Stimulated activated effector memory CD8-positive, alpha-beta T cell treated with anti-CD3 and anti-CD28 coated beads, Interleukin-12 subunit alpha, Interleukin-12 subunit beta, amount 100 ng/mL, for 72 hours (primary cell): Measurements from ENCODE around the gene PNPLA4.

Experiments
- ATAC-seq: fragments of 150-1000 bp; cut with Tn5 transposase; 2 replicates; pipeline ENCODE4 v1.10.0; 2021
- DNase-seq, 2 donors: peaks; one replicate each; pipeline ENCODE4 v3.0.0; 2021 to 2022; ENCODE audit warnings: low spot score in 2 of 2
- H3K27ac Mint-ChIP-seq: one replicate; pipeline ENCODE4 v1.8.0; 2022; ENCODE audit warnings: mild to moderate bottlenecking, mixed read lengths
- H3K36me3 Mint-ChIP-seq: one replicate; pipeline ENCODE4 v1.8.0; 2022; ENCODE audit warnings: mild to moderate bottlenecking, mixed read lengths
- H3K4me1 Mint-ChIP-seq: one replicate; pipeline ENCODE4 v1.8.0; 2022; ENCODE audit warnings: mixed read lengths
- H3K4me3 Mint-ChIP-seq: one replicate; pipeline ENCODE4 v1.8.0; 2022; ENCODE audit warnings: mild to moderate bottlenecking, mixed read lengths
- H3K9me3 Mint-ChIP-seq: one replicate; pipeline ENCODE4 v1.8.0; 2022; ENCODE audit warnings: mixed read lengths

The PNPLA4 gene, protein sequence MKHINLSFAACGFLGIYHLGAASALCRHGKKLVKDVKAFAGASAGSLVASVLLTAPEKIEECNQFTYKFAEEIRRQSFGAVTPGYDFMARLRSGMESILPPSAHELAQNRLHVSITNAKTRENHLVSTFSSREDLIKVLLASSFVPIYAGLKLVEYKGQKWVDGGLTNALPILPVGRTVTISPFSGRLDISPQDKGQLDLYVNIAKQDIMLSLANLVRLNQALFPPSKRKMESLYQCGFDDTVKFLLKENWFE

DNA sequence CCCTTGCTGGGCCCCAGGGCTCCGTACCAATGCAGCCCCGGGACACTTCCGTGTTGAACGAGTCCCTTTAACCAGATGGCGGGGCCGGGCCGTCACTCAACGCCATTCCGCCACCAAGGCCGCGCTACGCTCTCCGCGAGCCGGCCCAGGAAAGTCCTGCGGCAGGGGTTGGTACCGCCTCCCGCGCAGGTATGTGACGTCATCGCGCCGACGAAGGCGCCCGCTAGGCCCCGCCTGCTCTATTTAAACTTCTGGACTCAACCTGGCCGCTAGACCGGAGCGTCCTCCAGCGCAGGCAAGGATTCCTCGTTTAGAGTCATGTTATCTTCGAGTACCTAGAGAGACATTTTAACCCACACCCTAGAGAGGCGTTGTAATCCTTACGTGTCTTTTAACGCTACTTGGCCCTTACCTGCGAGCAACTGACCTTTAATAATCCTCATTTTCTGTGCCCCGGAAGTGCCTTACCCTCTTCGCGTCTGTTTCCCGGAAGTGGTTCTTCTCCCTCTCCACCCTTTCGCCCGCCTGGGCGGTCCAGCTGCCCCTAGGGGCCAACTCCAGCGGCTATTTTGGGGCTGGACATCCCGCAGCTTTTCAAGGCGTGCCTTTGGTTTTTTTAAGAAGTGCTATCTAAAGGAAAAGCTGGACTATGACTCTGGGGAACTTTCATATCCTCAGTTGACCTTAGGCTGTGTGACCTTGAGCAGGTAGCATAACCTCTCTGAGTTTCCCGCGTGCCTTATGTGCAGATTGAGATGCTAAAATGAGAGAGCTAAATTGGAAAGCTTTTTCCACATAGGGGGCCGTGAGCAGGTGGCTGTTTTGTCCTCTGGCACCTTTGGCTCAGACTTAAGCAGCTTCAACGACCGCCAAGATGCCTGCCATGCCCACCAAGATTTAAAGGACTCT lies at the start of gene PNPLA4:
Gene PNPLA4 (minus strand): TSS at position 155 of the 909 bp plus-strand sequence. CDS start 1,294 bp downstream, outside the sequence.
- Mint-ChIP-seq H3K4me1 (no peaks in the 10 kb centered on the region), H3K4me3 (peak within 1 kb of the TSS; percentile 75), H3K27ac (peak within 1 kb of the TSS; percentile 90), H3K9me3 (no peaks in the 10 kb centered on the region), H3K36me3 (peaks cover 4% of the 10 kb centered on the region)
- DNase-seq = peak; percentile 58 to 80
- ATAC-seq = peak; percentile 96

DNA sequence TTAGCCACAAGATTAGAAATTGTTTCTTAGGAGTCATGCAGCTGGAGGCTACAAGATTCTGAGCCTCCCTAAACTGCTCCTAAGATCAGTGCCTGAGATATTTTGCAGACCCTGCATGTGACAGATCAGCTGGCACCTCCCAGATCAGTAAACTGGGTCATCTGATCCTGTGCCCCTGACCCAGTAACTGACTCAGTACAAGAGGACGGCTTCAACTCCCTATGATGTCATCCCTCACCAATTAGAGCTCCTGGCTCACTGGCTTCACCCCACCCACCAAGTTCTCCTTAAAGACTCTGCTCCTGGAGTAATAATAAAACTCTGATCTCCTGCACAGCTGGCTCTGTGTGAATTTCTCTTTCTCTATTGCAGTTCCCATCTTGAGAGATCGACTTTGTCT lies 45.4 kb upstream of the PNPLA4 start:
- Mint-ChIP-seq H3K9me3 (no peaks in the 10 kb centered on the region), H3K4me1 (no peaks in the 10 kb centered on the region), H3K4me3 (no peak overlapping the region), H3K27ac (no peak overlapping the region), H3K36me3 (no peaks in the 10 kb centered on the region)
- DNase-seq (no peak), ATAC-seq (no peak)

DNA sequence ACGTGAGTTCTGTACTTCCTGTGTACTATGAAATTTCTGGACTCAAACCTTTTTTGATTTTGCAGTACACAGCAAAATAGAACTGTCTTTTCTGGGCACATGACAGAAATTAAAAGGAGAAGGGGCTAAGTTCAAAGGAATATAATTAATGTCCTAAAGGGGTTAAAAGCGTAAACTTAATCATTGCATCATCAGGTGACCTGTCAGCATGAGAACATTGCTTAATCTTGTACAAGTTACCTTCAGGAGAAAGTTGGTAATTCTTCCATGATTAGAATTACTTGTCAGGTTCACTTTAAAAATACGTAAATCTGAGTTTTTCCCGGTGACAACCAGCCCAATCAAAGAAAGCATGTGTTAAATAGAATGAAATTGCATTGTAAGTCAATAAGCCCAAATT lies 43.2 kb upstream of the PNPLA4 start:
- H3K9me3 Mint-ChIP-seq = no peaks in the 10 kb centered on the region
- H3K4me1 Mint-ChIP-seq = no peaks in the 10 kb centered on the region
- ATAC-seq = no peak
- no peaks in the 10 kb centered on the region for H3K36me3 Mint-ChIP-seq
- H3K4me3 Mint-ChIP-seq = no peak overlapping the region
- no peak overlapping the region for H3K27ac Mint-ChIP-seq
- DNase-seq = no peak

DNA sequence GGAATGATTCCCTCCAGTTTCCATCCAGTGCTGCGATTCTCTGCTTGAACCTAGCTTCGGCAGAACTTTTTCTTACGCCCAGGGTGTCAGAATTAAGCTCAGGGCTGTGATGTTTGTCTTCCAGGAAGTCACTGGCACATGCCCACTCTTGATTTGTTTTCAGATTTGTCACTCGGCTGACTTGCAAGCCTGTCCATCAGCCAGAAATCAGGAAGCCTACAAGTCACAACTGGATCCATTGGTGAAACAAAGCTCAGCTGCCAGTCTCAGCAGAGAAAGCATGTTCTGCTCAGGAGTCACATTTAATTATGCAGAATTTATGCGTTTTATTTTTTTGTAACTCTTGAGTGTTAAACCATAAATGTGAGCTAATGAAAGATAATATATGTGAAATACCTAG lies 38.2 kb upstream of the PNPLA4 start:
- no peak for ATAC-seq
- no peak overlapping the region for H3K4me3 Mint-ChIP-seq
- H3K9me3 Mint-ChIP-seq = no peaks in the 10 kb centered on the region
- H3K4me1 Mint-ChIP-seq = no peaks in the 10 kb centered on the region
- no peaks in the 10 kb centered on the region for H3K36me3 Mint-ChIP-seq
- no peak for DNase-seq
- H3K27ac Mint-ChIP-seq = no peak overlapping the region

DNA sequence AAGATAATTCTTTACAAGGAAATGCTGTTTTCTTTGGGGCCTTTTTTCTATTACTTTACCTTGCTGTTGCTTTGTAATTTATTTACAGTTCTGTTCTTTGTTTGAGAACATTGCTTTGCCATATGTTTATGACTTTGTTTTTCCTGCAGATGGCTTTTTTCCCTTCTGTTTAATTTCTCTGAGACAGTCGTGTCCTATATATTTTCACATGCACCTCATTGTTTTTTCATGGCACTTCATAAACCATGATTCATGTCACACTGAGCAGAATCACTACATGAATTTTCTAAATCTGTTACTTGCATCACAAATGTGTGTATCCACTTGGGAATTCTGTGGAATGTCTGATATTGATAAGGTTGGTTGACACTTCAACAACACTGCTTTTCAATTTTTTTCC lies 33.0 kb upstream of the PNPLA4 start:
- Mint-ChIP-seq H3K27ac (no peak overlapping the region), H3K4me1 (no peaks in the 10 kb centered on the region), H3K4me3 (no peak overlapping the region), H3K36me3 (no peaks in the 10 kb centered on the region), H3K9me3 (peaks cover 3% of the 10 kb centered on the region)
- ATAC-seq = no peak
- no peak for DNase-seq

DNA sequence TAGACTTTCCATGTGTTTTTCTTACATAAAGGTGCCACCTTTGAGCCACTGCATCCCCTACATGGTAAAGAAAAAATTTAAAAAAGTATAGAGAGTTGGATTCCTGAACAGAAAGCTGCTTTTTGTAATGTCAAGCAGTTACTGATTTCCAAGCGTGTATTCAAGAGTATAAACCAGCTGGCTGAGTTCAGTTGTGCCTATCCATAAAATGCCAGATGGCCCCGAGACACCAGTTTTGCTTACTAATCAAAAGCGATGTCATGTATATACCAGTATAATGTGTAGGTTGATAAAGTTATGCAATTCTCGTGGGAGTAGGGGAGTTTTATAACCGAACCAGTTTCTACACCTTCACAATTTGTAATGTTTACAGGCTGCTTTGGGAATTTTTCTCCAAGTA lies 26.2 kb upstream of the PNPLA4 start:
- ATAC-seq = no peak
- H3K36me3 Mint-ChIP-seq = no peaks in the 10 kb centered on the region
- no peak for DNase-seq
- H3K27ac Mint-ChIP-seq = no peak overlapping the region
- no peak overlapping the region for H3K4me3 Mint-ChIP-seq
- no peaks in the 10 kb centered on the region for H3K4me1 Mint-ChIP-seq
- H3K9me3 Mint-ChIP-seq = peaks cover 3% of the 10 kb centered on the region

DNA sequence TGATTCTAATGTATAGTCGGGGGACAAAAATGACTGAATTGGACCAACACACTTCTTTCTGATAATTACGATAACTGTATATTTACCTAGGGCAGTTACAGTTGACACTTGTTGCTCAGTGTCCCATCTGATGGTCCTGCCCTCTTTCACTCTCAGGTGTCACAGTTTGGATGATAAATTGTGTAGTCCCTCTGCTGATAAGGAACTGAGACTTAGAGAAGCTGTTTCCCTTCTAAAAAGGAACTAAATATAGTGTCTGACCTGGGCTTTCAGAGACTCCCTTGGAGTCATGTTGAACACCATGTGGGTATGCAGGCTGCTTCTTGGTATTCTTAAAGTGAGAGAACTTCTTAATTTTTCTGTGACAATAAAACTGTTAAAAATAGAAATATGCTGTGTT lies 23.7 kb upstream of the PNPLA4 start:
- no peak overlapping the region for H3K27ac Mint-ChIP-seq
- no peaks in the 10 kb centered on the region for H3K4me1 Mint-ChIP-seq
- no peaks in the 10 kb centered on the region for H3K36me3 Mint-ChIP-seq
- ATAC-seq = no peak
- H3K4me3 Mint-ChIP-seq = no peak overlapping the region
- no peaks in the 10 kb centered on the region for H3K9me3 Mint-ChIP-seq
- no peak for DNase-seq

DNA sequence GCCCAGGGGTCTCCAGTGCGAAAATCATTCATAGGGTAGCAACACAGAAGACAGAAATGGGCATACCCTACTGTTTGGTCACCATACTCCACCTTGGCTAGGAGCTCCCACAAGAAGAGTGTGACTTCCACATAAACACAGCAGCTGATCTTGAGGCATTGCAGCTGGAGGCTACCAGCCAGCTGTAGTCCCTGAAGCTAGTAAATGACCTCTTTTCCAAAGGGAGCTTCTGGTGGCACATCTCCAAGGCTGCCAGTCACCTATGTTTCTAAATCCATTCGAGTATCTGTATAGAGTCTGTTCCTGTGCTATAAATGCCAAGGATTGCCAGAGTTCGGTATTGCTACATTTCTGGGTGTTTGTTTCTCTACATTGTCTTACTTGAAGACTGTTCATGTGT lies 21.3 kb upstream of the PNPLA4 start:
- H3K36me3 Mint-ChIP-seq = no peaks in the 10 kb centered on the region
- H3K9me3 Mint-ChIP-seq = no peaks in the 10 kb centered on the region
- H3K27ac Mint-ChIP-seq = no peak overlapping the region
- no peak overlapping the region for H3K4me3 Mint-ChIP-seq
- ATAC-seq (no peak), DNase-seq (no peak)
- no peaks in the 10 kb centered on the region for H3K4me1 Mint-ChIP-seq

DNA sequence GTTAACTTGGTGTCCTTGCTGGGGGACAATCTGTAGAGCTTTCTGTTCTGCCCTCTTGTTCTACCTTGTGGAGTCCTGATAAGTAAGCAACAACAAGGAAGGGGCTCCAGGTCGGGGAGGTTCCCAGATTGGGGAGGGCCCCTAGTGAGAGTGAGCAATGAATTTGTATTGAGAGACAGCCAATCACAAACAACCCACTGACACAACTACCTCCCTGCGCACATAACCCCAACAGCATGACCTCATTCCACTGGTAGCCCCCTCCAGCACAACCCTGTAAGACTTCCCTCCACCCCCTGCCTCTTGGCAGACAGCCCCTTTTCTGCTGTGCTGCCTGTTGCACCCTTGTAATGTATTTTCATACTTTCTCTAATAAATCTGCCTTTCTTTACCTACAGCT lies 19.7 kb upstream of the PNPLA4 start:
- DNase-seq = no peak
- Mint-ChIP-seq H3K4me1 (no peaks in the 10 kb centered on the region), H3K9me3 (no peaks in the 10 kb centered on the region), H3K36me3 (no peaks in the 10 kb centered on the region), H3K27ac (no peak overlapping the region), H3K4me3 (no peak overlapping the region)
- ATAC-seq = no peak

DNA sequence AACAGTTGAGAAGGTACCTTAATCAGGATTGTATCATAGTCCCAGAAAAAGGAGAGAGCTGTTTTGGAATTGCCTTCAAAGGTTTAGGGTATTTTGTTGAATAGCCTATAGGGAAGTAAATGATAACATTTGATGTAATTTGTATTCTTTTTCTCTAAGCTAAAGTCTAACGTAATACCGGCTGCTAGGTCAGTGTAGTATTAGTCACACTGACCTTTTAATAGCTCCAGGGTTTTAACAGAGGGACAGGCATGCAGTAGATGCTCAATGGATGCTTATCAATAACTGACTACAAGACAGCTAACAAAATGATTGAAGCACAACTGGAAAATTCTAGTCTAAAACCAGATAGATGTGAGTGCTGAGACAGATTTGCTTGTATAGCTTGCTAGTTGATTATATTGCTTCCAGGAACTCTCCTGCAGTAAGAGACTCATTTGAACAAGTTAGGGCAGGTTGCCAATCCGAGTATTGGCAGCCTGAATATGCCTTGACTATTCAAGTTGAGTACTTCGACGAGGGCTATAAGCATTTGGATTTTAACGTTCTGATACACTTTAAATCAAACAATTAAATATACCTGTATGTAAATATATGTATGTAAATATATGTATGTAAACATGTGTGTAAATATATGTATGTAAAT lies 16.5 kb upstream of the PNPLA4 start:
- no peak for DNase-seq
- Mint-ChIP-seq H3K4me1 (no peaks in the 10 kb centered on the region), H3K9me3 (no peaks in the 10 kb centered on the region), H3K36me3 (no peaks in the 10 kb centered on the region), H3K4me3 (no peak overlapping the region), H3K27ac (no peak overlapping the region)
- no peak for ATAC-seq

DNA sequence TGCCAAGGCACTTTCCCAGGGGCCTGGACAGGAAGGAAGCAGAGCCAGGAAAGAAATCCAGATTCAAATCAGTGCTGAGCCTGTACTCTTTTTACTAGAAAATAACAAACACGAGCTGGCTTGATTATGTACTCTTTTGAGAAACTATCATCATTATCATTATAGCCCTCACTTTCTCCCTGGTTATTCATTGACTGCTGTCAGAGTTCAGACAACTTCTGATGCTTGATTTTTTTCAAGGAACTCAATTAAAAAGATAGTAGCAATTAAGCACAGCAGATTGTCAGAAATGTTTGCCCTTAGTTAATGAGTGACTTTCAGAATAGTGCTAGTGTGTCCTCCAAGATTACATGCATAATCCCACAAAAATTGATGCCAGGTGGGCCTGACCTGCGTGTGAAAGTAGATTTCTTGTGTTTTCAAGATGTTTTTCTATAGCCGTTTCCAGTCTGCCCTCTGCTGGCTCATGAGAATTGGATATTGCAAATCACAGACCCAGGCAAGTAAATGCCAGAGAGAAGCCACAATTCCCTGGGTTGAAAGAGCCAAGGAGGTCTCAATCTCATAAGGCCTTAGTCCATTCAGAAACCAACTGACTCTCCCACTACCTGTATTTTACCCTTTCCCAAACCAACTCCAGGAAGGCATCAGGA lies 14.3 kb upstream of the PNPLA4 start:
- Mint-ChIP-seq H3K36me3 (no peaks in the 10 kb centered on the region), H3K4me3 (no peak overlapping the region), H3K4me1 (no peaks in the 10 kb centered on the region), H3K9me3 (no peaks in the 10 kb centered on the region), H3K27ac (no peak overlapping the region)
- ATAC-seq = no peak
- no peak for DNase-seq

DNA sequence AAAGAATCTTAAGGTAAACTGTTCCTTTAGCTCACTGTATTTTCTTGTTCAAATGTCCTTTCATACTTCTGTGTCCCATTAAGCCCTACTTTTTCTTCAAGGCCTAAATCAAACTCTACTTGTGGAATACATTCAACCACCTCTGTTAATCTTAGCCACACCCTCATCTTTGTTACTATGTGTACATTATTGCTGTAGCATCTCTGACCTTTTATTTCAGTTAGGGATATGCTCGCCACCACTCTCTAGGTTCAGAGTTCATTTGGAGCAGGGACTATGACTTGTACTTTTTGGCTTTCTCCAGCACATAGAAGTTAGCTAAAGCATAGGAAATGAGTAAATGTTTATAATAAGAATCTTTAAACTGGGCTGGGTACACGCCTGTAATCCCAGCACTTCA lies 6.8 kb upstream of the PNPLA4 start:
- no peak overlapping the region for H3K4me3 Mint-ChIP-seq
- H3K4me1 Mint-ChIP-seq = no peaks in the 10 kb centered on the region
- DNase-seq (no peak), ATAC-seq (no peak)
- no peaks in the 10 kb centered on the region for H3K36me3 Mint-ChIP-seq
- H3K27ac Mint-ChIP-seq = no peak overlapping the region
- H3K9me3 Mint-ChIP-seq = no peaks in the 10 kb centered on the region

DNA sequence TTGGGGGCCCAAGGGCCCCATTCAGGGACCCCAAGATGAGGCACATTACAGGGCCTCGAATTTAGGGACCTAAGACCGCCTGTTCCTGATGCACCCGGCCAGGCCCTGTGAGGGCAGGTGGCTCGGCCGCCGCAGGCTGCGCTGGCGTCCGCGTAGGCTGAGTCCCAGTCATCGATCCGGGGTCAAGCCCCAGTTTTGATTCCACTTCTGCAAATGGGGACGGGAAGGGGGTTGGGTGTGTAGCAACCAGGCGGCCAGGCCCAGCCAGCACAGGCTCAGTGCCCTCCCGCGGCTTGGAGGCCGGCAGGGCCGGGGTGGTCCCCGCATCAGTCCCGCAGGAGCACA lies 327 bp downstream of the PNPLA4 start:
- no peaks in the 10 kb centered on the region for H3K9me3 Mint-ChIP-seq
- H3K36me3 Mint-ChIP-seq = peaks cover 4% of the 10 kb centered on the region
- ATAC-seq (no peak), DNase-seq (no peak)
- peak overlapping the region; percentile 90 for H3K27ac Mint-ChIP-seq
- peak overlapping the region; percentile 75 for H3K4me3 Mint-ChIP-seq
- H3K4me1 Mint-ChIP-seq = no peaks in the 10 kb centered on the region

DNA sequence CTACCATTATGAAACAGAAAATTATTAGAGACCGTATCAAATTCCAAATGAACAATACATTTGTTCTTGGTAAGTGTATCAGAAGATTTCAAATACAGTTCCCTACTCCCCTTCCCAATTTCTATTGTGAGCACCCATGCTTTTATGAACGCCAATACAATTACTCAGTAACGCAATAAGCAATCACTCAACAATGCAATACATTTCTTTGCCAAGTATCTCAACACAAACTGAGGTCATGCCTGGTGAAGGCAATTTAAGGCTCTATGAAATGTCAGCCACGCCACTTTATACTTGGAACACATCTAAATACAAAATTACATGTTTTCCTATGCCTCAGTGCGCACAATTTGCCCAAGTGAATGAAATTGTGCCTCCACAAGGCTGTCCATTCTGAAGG lies 712 bp downstream of the PNPLA4 start:
- no peaks in the 10 kb centered on the region for H3K9me3 Mint-ChIP-seq
- H3K4me1 Mint-ChIP-seq = no peaks in the 10 kb centered on the region
- ATAC-seq (no peak), DNase-seq (no peak)
- peaks cover 4% of the 10 kb centered on the region for H3K36me3 Mint-ChIP-seq
- peak overlapping the region; percentile 90 for H3K27ac Mint-ChIP-seq
- H3K4me3 Mint-ChIP-seq = peak overlapping the region; percentile 75

DNA sequence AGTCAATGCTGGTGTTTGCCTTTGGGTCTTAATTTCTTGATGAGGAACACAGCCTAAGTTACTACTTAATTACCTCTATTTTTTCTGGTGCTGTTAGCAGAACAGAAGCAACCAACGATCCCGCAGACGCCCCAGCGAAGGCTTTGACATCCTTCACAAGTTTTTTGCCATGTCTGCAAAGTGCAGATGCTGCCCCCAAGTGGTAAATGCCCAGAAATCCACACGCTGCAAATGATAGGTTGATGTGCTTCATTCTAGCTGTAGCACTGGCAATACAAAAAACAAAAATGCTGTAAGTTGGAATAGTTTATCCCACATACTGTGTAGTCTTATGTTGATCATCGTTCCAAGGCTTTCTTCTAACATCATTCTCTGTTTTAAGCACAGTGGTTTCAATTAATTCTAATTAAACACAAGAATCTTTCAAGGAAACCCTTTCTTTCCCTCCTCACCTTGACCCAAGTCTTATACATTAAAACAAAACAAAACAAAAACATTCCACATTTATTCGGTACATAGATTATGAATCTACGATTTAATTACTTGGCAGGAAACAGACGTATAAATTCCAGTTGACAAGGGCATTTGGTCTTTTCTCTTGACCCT lies 1.2 kb downstream of the PNPLA4 start:
- H3K4me1 Mint-ChIP-seq = no peaks in the 10 kb centered on the region
- DNase-seq (peak; percentile 5 to 51), ATAC-seq (peak; percentile 46)
- H3K4me3 Mint-ChIP-seq = peak overlapping the region; percentile 75
- no peak overlapping the region for H3K27ac Mint-ChIP-seq
- H3K36me3 Mint-ChIP-seq = peaks cover 4% of the 10 kb centered on the region
- H3K9me3 Mint-ChIP-seq = no peaks in the 10 kb centered on the region
